K562 (cell line): ENCODE results near the gene CD34.

Experiments
- EZH2 ChIP-seq: IDR thresholded peaks from 2 replicates; pipeline ENCODE4 v1.6.1; 2012; ENCODE audit warnings: low read depth, mild to moderate bottlenecking, inconsistent platforms, low read length, borderline replicate concordance
- PRPF4 ChIP-seq: fragments of 200-400 bp; formaldehyde crosslinking; IDR thresholded peaks from one replicate; pipeline ENCODE4 v1.6.1; 2017; ENCODE audit warnings: low read length, low read depth, mild to moderate bottlenecking; ENCODE audit not compliant: insufficient read depth, poor library complexity, severe bottlenecking
- SREBF2 ChIP-seq: sonication (generic); formaldehyde crosslinking; IDR thresholded peaks from 2 replicates; pipeline ENCODE4 v1.4.0; 2020; ENCODE audit warnings: mild to moderate bottlenecking, missing genetic modification reagents
- ZFPM2 ChIP-seq: fragments of 250-450 bp; sonication (Bioruptor Pico); IDR thresholded peaks from 2 replicates; pipeline ENCODE4 v1.5.1; 2022; ENCODE audit warnings: mild to moderate bottlenecking
- ZNF274 ChIP-seq: IDR thresholded peaks from 2 replicates; pipeline ENCODE4 v1.6.1; 2011; ENCODE audit warnings: low read depth, mild to moderate bottlenecking, low read length, moderate library complexity, borderline replicate concordance
- ZNF644 ChIP-seq: fragments of 200-800 bp; sonication (Bioruptor generic); IDR thresholded peaks from 2 replicates; pipeline ENCODE4 v1.6.1; 2016; ENCODE audit warnings: low read depth, missing genetic modification characterization, missing compliant biosample characterization
- TF ChIP-seq, protein P1 (sequence below): sonication (generic); formaldehyde crosslinking; IDR thresholded peaks from 2 replicates; pipeline ENCODE4 v1.8.1; 2022; ENCODE audit warnings: missing genetic modification reagents

DNA sequence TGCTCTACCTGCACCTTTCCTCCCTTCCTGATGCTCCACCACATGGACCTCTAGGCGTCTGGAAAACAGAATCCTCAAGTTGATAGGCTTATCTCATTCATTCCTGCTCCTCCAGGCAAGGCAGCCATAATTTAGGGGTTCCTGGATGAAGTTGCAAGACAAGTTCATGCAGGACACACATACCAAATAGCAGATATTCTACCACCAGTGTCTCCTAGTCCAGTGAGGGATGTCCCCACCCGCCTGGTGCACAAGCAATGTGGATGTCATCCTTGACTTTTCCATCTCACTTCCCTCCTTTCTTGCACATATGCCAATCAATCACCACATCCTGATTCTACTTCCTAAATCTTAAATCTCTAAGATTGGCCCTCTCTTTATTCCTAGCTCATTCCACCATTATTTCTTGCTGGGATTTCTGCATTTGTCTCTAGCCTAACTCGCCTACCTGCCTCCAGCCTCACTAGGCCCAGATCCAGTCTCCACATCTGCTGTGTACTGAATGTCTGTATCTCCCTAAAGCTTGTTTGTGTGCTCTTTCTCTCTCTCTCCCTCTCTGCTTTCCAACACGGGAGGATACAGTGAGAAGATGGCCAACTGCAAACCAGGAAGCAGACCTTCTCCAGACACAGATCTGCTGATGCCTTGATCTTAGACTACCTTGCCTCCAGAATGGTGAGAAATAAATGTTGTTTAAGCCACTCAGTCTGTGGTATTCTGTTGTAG lies 40.5 kb downstream of the CD34 start:
- TF ChIP-seq PRPF4 (no peak), EZH2 (no peak), ZFPM2 (CRISPR knock-in tag) (no peak), ZNF644 (tag) (no peak), SREBF2 (CRISPR knock-in tag) (no peak), ZNF274 (no peak)
- TF ChIP-seq, protein P1, sequence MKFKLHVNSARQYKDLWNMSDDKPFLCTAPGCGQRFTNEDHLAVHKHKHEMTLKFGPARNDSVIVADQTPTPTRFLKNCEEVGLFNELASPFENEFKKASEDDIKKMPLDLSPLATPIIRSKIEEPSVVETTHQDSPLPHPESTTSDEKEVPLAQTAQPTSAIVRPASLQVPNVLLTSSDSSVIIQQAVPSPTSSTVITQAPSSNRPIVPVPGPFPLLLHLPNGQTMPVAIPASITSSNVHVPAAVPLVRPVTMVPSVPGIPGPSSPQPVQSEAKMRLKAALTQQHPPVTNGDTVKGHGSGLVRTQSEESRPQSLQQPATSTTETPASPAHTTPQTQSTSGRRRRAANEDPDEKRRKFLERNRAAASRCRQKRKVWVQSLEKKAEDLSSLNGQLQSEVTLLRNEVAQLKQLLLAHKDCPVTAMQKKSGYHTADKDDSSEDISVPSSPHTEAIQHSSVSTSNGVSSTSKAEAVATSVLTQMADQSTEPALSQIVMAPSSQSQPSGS (CRISPR knock-in tag) = no peak
